Gastroesophageal sphincter (tissue), 4 donors: Measurements from ENCODE around the gene ITGA11. TPM values are rescaled to one million over a fixed set of nuclear protein-coding genes. Genes with fewer than 3 reads are reported as not detected.

ENCODE experiments used
- ATAC-seq: fragments of 150-250 bp; one replicate; pipeline ENCODE4 v1.9.1; 2016; ENCODE audit warnings: mild to moderate bottlenecking, moderate library complexity
- H3K27ac ChIP-seq, 4 donors: fragments of 200-600 bp; sonication (generic) in 3 of 4; 1 replicate in 3 of 4; 2 replicates in 1 of 4; pipeline ENCODE4 v1.5.1; 2016 to 2019
- H3K27me3 ChIP-seq: fragments of 200-600 bp; sonication (generic); one replicate; pipeline ENCODE4 v1.5.1; 2019
- H3K36me3 ChIP-seq, 2 donors: fragments of 200-600 bp; sonication (generic); one replicate each; pipeline ENCODE4 v1.5.1; 2019; ENCODE audit warnings: control low read depth in 1 of 2
- H3K4me1 ChIP-seq, 3 donors: fragments of 200-600 bp; sonication (generic); 1 replicate in 2 of 3; 2 replicates in 1 of 3; pipeline ENCODE4 v1.5.1; 2016 to 2019; ENCODE audit warnings: control low read depth in 2 of 3
- H3K4me3 ChIP-seq, 2 donors: fragments of 200-600 bp; sonication (generic); one replicate each; pipeline ENCODE4 v1.5.1; 2019; ENCODE audit warnings: mild to moderate bottlenecking in 1 of 2, moderate library complexity in 1 of 2
- H3K9me3 ChIP-seq, 3 donors: fragments of 200-600 bp; sonication (generic); one replicate each; pipeline ENCODE4 v1.5.1; 2017 to 2019; ENCODE audit warnings: control low read depth in 2 of 3
- CTCF ChIP-seq, 4 experiments: fragments of 200-600 bp in 2 of 4; fragments of 450-650 bp in 2 of 4; sonication (generic) in 1 of 4; IDR thresholded peaks; one replicate each; pipeline ENCODE4 v1.5.1; 2017 to 2019; ENCODE audit warnings: antibody characterized with exemption in 4 of 4, mild to moderate bottlenecking in 2 of 4, moderate library complexity in 2 of 4
- EP300 ChIP-seq: sonication (generic); formaldehyde crosslinking; IDR thresholded peaks from one replicate; pipeline ENCODE4 v1.6.1; 2017; ENCODE audit warnings: antibody characterized with exemption, mild to moderate bottlenecking
- POLR2A ChIP-seq, 2 donors: fragments of 450-650 bp; IDR thresholded peaks; one replicate each; pipeline ENCODE4 v1.6.1; 2017; ENCODE audit warnings: antibody characterized with exemption in 2 of 2, mild to moderate bottlenecking in 2 of 2, moderate library complexity in 1 of 2
- POLR2AphosphoS5 ChIP-seq: sonication (generic); formaldehyde crosslinking; IDR thresholded peaks from one replicate; pipeline ENCODE4 v1.6.1; 2017; ENCODE audit warnings: antibody characterized with exemption
- WGBS, 2 donors: methylation state at CpG; one replicate each; pipeline ENCODE4 v1.1.5; 2018; ENCODE audit warnings: low coverage in 1 of 2; 5-methylcytosine and 5-hydroxymethylcytosine counted together
- total RNA-seq, 4 donors: library from RNA; depleted of rRNA; stranded (reverse); fragments of >200 nt; gene quantifications; one replicate each; pipeline ENCODE4 v1.1.0, GENCODE V29; 2016

ITGA11 gene
- total RNA-seq, 4 donors from 2014 or later: 3.8 to 9.5 (median 6.7) TPM

- Histone ChIP-seq H3K27ac (no peak overlapping the region), H3K4me3 (no peak overlapping the region), H3K27me3 (peaks cover 5% of the 10 kb centered on the region), H3K4me1 (peaks cover 0 to 37% (median 22%) of the 10 kb centered on the region in 3 donors), H3K9me3 (no peaks in the 10 kb centered on the region), H3K36me3 (no peaks in the 10 kb centered on the region)
- no peak for TF ChIP-seq CTCF (IDR thresholded peaks at IDR 0.05)
- TF ChIP-seq POLR2AphosphoS5: peak; percentile 16
- WGBS, 2 donors: 92 to 96% methylated on average over 1 of the region's 1 CpG
- ATAC-seq: no peak
Observed at GRCh38 chr15:68362537-68363126, 69.3 kb downstream of the ITGA11 start.

DNA sequence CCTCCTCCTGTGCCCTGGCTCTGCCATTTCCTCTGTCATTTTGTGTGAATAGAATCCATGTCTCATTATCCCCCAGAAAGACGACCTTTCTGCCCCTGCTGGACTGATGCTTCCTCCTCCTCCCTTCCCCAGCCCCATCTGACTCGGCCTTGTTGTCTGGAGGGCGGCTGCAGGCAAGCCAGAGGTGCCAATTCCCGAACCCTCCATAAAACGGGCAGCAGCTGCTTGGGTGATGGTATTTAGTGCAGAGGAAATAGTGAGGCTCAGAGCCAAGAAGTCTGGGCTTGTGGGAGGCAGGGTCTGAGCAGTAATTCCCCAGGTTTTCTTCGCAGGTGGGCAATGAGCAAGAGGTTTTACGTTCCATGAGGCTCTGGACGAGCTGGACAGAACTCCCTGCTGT, 71.2 kb downstream of the ITGA11 start:
- TF ChIP-seq EP300 (no peak), POLR2A (IDR thresholded peaks at IDR 0.05) (no peak), CTCF (IDR thresholded peaks at IDR 0.05) (no peak), POLR2AphosphoS5 (no peak)
- ATAC-seq: no peak
- Histone ChIP-seq H3K4me3 (no peak overlapping the region), H3K36me3 (no peaks in the 10 kb centered on the region), H3K9me3 (peaks cover 0 to 13% (median 0%) of the 10 kb centered on the region in 3 donors), H3K27ac (no peak overlapping the region), H3K27me3 (no peaks in the 10 kb centered on the region), H3K4me1 (peaks cover 0 to 27% (median 18%) of the 10 kb centered on the region in 3 donors)
- WGBS, 2 donors: 85% methylated on average over 3 of the region's 8 CpGs; no CpG with 5 or more reads in 1 of the 2 donors

DNA sequence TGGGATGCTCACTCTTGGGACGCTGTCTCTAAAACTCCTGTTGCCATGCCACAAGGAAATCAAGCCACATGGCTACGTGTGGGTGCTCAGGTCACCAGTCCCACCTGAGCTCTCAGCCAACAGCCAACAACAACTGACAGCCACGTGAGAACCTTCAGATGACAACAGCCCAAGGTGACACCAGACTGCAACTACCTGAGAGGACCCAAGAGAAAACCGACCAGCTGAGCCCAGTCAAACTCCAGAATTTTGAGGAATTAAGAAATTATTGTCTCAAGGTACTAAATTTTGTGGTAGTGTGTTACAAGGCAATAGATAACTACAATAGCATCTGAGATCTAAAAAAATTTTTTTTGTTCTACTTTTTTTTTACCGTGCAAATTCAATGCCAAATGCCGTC, 75.2 kb downstream of the ITGA11 start:
- no peak overlapping the region for H3K27ac ChIP-seq

DNA sequence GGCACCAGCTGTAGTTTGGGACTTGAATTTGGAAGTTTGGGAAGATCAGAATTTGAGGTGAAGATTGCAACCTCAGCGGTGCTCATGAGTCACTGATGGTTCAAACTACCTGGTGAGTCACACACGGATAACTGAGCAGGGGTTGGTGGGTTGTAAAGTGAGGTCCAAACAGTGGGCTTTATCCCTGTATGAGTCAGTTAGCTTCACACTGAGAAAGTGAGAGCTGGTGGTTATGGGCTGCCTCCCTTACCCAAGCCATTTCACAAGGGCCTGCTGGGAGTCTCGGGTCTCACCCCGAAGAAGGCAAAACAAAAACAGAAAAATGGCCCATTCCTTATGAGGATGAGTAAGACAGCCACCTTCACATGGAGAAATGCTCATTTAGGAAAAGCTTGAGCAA, 77.0 kb downstream of the ITGA11 start:
- no peak for ATAC-seq
- Histone ChIP-seq H3K36me3 (no peaks in the 10 kb centered on the region), H3K27me3 (no peaks in the 10 kb centered on the region), H3K27ac (no peak overlapping the region), H3K4me3 (no peak overlapping the region), H3K9me3 (peaks cover 0 to 13% (median 0%) of the 10 kb centered on the region in 3 donors), H3K4me1 (peaks cover 0 to 19% (median 0%) of the 10 kb centered on the region in 3 donors)
- TF ChIP-seq EP300 (no peak), POLR2A (IDR thresholded peaks at IDR 0.05) (no peak), POLR2AphosphoS5 (no peak), CTCF (IDR thresholded peaks at IDR 0.05) (no peak)
- 69% methylated on average over 4 of the region's 4 CpGs; no CpG with 5 or more reads in 1 of the 2 donors for WGBS, 2 donors

More for the DNA sequence above, 75.2 kb downstream of the ITGA11 start:
- Histone ChIP-seq H3K4me3 (no peak overlapping the region), H3K27me3 (no peaks in the 10 kb centered on the region), H3K36me3 (no peaks in the 10 kb centered on the region), H3K4me1 (peaks cover 0 to 15% (median 0%) of the 10 kb centered on the region in 3 donors), H3K9me3 (peaks cover 0 to 13% (median 0%) of the 10 kb centered on the region in 3 donors)
- no peak for ATAC-seq
- TF ChIP-seq EP300 (no peak), CTCF (IDR thresholded peaks at IDR 0.05) (no peak), POLR2AphosphoS5 (no peak), POLR2A (IDR thresholded peaks at IDR 0.05) (no peak)
- 92 to 100% methylated on average over 3 of the region's 6 CpGs for WGBS, 2 donors

DNA sequence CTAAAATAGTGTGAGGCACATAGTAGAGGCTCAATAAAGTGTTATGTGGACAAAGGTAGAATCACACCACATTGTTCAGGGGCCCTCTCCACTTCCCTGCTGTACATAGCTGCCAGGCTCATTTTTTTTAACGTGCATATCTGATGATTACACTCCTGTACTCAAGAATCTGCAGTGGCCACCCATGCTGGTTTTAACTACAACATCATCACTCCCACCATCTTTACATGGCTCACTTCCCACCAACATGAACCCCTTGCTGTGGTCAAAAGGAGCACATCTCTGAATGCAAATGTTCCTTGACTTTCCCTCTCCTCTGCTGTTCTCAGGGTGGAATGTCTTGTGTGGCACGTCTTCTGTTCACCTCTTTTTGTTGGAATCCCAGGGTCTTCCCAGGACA, 77.7 kb downstream of the ITGA11 start:
- 76 to 100% methylated on average over 1 to 2 of the region's 2 CpGs for WGBS, 2 donors
- H3K4me3 ChIP-seq: no peak overlapping the region
- H3K27me3 ChIP-seq: no peaks in the 10 kb centered on the region
- no peak for TF ChIP-seq POLR2A (IDR thresholded peaks at IDR 0.05)
- no peak for TF ChIP-seq CTCF (IDR thresholded peaks at IDR 0.05)
- no peak for TF ChIP-seq POLR2AphosphoS5
- TF ChIP-seq EP300: no peak
- H3K4me1 ChIP-seq: peaks cover 0 to 19% (median 0%) of the 10 kb centered on the region in 3 donors
- no peaks in the 10 kb centered on the region for H3K36me3 ChIP-seq
- H3K27ac ChIP-seq: no peak overlapping the region
- H3K9me3 ChIP-seq: peaks cover 0 to 13% (median 0%) of the 10 kb centered on the region in 3 donors
- no peak for ATAC-seq
